Ovary (tissue), 9 donors: ENCODE measurements around the gene TBX21. TPM values are rescaled to one million over a fixed set of nuclear protein-coding genes. Genes with fewer than 3 reads are reported as not detected.
A peak's percentile ranks its signal among the peaks of the same experiment; 100 is the strongest.

Source experiments
- DNase-seq, 5 donors: peaks; one replicate each; pipeline ENCODE4 v3.0.0-alpha.2; 2019 to 2020
- H3K27ac ChIP-seq, 2 donors: fragments of 200-600 bp; one replicate each; pipeline versions ENCODE4 v1.5.1 to v1.8.0; 2019 to 2022
- H3K27me3 ChIP-seq: fragments of 200-600 bp; one replicate; pipeline ENCODE4 v1.8.0; 2022
- H3K36me3 ChIP-seq: fragments of 200-600 bp; sonication (generic); one replicate; pipeline ENCODE4 v1.5.1; 2019
- H3K4me1 ChIP-seq: one replicate; pipeline ENCODE4 v1.8.1; 2013; ENCODE audit warnings: mild to moderate bottlenecking, moderate library complexity; ENCODE audit not compliant: insufficient read depth
- H3K4me3 ChIP-seq: fragments of 200-600 bp; sonication (generic); one replicate; pipeline ENCODE4 v1.5.1; 2017
- H3K9me3 ChIP-seq, 2 donors: fragments of 200-600 bp in 1 of 2; sonication (generic) in 1 of 2; one replicate each; pipeline versions ENCODE4 v1.5.1 to v1.8.1; 2013 to 2019; ENCODE audit warnings: mild to moderate bottlenecking in 1 of 2, moderate library complexity in 1 of 2
- EP300 ChIP-seq: sonication (generic); formaldehyde crosslinking; IDR thresholded peaks from one replicate; pipeline ENCODE4 v1.6.1; 2017; ENCODE audit warnings: antibody characterized with exemption
- POLR2A ChIP-seq: fragments of 450-650 bp; IDR thresholded peaks from one replicate; pipeline ENCODE4 v1.6.1; 2017; ENCODE audit warnings: antibody characterized with exemption, mild to moderate bottlenecking, moderate library complexity
- WGBS, 3 donors: extraction: QIAGEN DNeasy Blood & Tissue Kit in 1 of 3; methylation state at CpG; one replicate each; pipeline versions ENCODE4 v1.1.5 to v1.1.7; 2013 to 2017; 5-methylcytosine and 5-hydroxymethylcytosine counted together
- intact Hi-C, 4 donors: fragments of 100-400 bp; cut with DNase I; formaldehyde crosslinking; loops; one replicate each; pipeline versions ENCODE4 v1.11.0 to v1.15.1; 2022 to 2023
- polyA plus RNA-seq, 2 donors: library from polyadenylated mRNA; stranded (reverse); fragments of 200-250 nt in 1 of 2; fragments of 350-450 nt in 1 of 2; fragmentation: Illumina TruSeq in 1 of 2; extraction: RNeasy Lipid Tissue Mini Kit (QIAGEN cat#74804) in 1 of 2; gene quantifications; one replicate each; pipeline ENCODE4 v1.2.3, GENCODE V29; 2013 to 2014
- total RNA-seq, 7 donors: library from RNA; depleted of rRNA in 2 of 7; stranded (reverse); fragments of >200 nt in 2 of 7; fragmentation: NEBNext Ultra II Directional in 3 of 7; extraction: Animal tissue kit (Norgen Biotek cat#: 25700) in 3 of 7; gene quantifications; one replicate each; pipeline versions ENCODE4 v1.1.0 to v1.2.4, GENCODE V29; 2016 to 2023
- TF ChIP-seq, protein P1 (sequence below), 3 donors: fragments of 450-650 bp in 2 of 3; fragments of 200-600 bp in 1 of 3; IDR thresholded peaks; one replicate each; pipeline versions ENCODE4 v1.5.1 to v1.8.0; 2016 to 2022; ENCODE audit warnings: antibody characterized with exemption in 3 of 3, mild to moderate bottlenecking in 1 of 3
- donor health status: DM: no; HTN: no; CAD: no; lungs with moderate emphysema.
- donor health status: DM: no; HTN: no; CAD: no.
- donor health status: Bipolar disorder and iron deficiency.
- donor health status: DM: yes; HTN: yes; CAD: no.
- donor health status: DM: no; HTN: no; CAD: no.
- donor health status: DM: yes; HTN: yes; CAD: no.

The TBX21 gene
- total and polyA plus RNA-seq, 9 donors, result 0.12 to 1.4 (median 0.33) TPM; not detected in 1

DNA sequence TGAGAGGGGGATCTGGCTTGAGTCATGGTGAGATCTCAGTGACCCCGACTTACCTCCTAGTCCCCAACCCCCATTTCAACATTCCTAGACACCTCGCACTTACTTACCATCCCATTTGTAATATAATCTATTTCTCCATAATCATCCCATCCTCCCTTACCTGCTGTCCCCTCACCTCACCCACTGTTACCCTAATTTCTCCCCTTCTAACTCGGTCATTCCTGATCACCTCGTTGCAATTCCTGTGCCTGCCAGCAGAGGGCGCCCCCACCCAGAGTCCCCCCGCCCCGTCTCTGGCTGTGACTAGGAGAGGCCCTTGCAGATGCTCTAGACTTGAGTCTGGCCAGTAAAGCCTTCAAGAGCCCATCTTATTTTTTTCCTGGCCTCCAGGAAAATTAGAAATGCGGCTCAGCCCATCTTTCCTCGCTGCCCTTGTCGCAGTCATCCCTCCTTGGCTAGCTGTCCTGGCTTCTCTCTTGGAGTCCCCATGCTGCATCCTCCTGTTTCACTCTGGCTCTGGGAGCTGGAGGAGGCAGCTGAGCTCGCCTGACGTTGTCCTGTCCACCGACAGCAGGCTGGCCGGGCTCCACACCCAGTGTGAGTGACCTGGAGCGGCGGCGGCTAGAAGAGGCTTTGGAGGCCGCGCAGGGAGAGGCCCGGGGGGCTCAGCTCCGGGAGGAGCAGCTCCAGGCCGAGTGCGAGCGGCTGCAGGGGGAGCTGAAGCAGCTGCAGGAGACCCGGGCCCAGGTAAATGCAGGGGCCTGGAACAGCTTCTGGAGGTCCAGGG, 34.1 kb upstream of the TBX21 start:
- no peak overlapping the region for H3K4me3 ChIP-seq
- peaks cover 8% of the 10 kb centered on the region for H3K4me1 ChIP-seq
- DNase-seq, result peak in 4 of 5 donors; percentile 65 to 78 (median 72)
- H3K27ac ChIP-seq, result no peak overlapping the region
- intact Hi-C loops, result no loop called here
- no peaks in the 10 kb centered on the region for H3K36me3 ChIP-seq
- 60 to 72% (median 62%) methylated on average over 25 of the region's 25 CpGs for WGBS, 3 donors
- no peaks in the 10 kb centered on the region for H3K27me3 ChIP-seq
- no peaks in the 10 kb centered on the region for H3K9me3 ChIP-seq
- no peak for TF ChIP-seq POLR2A
- TF ChIP-seq, protein P1, sequence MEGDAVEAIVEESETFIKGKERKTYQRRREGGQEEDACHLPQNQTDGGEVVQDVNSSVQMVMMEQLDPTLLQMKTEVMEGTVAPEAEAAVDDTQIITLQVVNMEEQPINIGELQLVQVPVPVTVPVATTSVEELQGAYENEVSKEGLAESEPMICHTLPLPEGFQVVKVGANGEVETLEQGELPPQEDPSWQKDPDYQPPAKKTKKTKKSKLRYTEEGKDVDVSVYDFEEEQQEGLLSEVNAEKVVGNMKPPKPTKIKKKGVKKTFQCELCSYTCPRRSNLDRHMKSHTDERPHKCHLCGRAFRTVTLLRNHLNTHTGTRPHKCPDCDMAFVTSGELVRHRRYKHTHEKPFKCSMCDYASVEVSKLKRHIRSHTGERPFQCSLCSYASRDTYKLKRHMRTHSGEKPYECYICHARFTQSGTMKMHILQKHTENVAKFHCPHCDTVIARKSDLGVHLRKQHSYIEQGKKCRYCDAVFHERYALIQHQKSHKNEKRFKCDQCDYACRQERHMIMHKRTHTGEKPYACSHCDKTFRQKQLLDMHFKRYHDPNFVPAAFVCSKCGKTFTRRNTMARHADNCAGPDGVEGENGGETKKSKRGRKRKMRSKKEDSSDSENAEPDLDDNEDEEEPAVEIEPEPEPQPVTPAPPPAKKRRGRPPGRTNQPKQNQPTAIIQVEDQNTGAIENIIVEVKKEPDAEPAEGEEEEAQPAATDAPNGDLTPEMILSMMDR (IDR thresholded peaks at IDR 0.05), result peak; percentile 58 to 94 (median 60)
- TF ChIP-seq EP300, result no peak

DNA sequence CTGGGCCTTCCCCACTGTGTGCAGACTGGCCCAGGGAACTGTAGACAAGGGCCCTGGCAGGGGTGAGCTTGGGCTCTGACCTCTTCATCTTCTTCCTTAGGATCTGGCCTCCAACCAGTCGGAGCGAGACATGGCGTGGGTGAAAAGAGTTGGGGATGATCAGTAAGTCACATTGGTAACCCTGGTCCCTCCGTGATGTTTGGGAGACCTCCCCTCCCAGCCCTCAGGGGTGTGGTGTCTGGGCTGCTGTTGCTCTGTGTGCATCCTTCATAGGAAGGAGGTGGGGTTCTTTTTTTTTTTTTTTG, 33.5 kb upstream of the TBX21 start:
- no peaks in the 10 kb centered on the region for H3K9me3 ChIP-seq
- H3K27ac ChIP-seq, result no peak overlapping the region
- TF ChIP-seq, protein P1 (IDR thresholded peaks at IDR 0.05), result no peak
- peaks cover 8% of the 10 kb centered on the region for H3K4me1 ChIP-seq
- no peak overlapping the region for H3K4me3 ChIP-seq
- intact Hi-C loops, result no loop called here
- 88 to 98% (median 91%) methylated on average over 4 of the region's 4 CpGs for WGBS, 3 donors
- no peaks in the 10 kb centered on the region for H3K36me3 ChIP-seq
- no peaks in the 10 kb centered on the region for H3K27me3 ChIP-seq
- DNase-seq, result no peak

DNA sequence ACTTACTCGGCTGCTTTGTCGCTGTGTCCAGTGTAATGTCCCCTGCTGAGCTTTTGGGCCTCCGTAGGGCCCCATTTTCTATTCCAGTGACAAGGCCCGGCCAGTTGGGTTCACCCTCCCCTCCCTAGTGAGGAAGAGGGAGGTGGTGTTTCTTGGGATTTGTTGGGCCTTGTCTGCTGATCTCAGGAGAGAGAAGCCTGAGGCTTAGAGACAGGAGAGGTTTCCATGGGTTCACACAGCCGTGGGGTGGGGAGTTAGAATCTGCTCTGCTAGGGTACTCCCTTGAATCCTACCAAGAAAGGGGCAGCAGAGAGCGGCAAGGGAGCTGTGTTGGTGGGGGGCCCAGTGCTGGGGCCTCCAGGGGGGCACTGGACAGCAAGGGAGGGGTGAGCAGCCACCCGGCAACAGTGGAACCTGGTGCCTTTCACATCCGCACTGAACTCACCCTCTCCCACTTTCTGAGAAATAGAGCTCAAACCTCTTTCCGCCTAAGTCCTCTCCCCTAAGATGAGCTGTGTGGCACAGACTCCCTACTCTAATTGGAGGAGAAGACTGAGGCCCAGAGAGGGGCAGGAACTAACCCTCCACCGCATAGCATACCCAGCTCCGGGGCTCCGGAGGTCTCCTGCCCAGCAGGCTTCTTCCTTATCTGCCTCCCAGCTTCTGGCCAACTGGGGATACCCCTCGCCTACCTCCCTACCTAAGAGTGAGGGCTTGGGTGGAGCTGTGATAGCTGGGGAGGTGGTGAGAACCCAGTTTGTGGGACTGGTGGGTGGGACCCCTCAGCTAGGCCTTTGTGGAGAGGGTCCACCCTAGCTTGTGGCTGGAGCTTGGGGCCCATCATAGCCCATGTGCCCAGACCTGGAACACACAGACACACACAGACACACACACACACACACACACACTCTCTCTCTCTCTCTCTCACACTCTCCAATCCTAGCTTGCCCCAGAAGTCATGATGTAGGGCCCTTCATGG, 32.3 kb upstream of the TBX21 start:
- Histone ChIP-seq H3K9me3 (no peaks in the 10 kb centered on the region), H3K4me1 (peaks cover 8% of the 10 kb centered on the region), H3K27me3 (no peaks in the 10 kb centered on the region), H3K36me3 (no peaks in the 10 kb centered on the region), H3K27ac (no peak overlapping the region), H3K4me3 (no peak overlapping the region)
- no peak for TF ChIP-seq POLR2A
- TF ChIP-seq, protein P1 (IDR thresholded peaks at IDR 0.05), result no peak
- TF ChIP-seq EP300, result no peak
- peak in 1 of 5 donors; percentile 30 for DNase-seq
- intact Hi-C loops, result no loop called here
- WGBS, 3 donors, result 81 to 87% (median 87%) methylated on average over 13 of the region's 13 CpGs

DNA sequence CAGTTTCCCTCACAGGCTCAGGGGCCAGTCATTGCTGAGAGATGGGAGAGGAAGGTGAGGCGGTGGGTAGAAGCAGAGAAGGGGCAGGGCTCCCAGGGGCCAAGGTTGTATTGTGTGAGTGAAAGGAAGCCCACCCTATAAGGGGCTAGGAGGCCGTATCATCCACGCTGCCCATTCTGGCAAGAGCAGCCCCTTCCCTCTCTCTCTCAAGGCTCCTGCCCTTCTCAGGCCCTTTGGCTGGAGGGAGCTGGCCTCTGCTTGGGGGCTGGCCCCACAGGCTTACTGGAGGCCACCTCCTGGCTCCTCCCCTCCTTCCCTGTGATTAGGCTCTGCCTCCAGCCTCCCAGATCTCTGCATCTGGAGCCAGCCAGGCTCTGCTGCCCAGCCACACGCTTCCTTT, 31.4 kb upstream of the TBX21 start:
- H3K9me3 ChIP-seq, result no peaks in the 10 kb centered on the region

More for the DNA sequence above, 31.4 kb upstream of the TBX21 start:
- intact Hi-C loops, result no loop called here
- Histone ChIP-seq H3K4me1 (peaks cover 9% of the 10 kb centered on the region), H3K36me3 (no peaks in the 10 kb centered on the region), H3K4me3 (no peak overlapping the region), H3K27me3 (no peaks in the 10 kb centered on the region), H3K27ac (peak overlapping the region; percentile 42 to 52)
- WGBS, 3 donors, result 58 to 74% (median 69%) methylated on average over 4 of the region's 4 CpGs
- peak in 2 of 5 donors; percentile 46 to 61 for DNase-seq
- no peak for TF ChIP-seq EP300
